GM21447 (cell line): ENCODE results near the gene PCDHB14.

Experiments used
- ATAC-seq: cut with Tn5 transposase; IDR thresholded peaks from one replicate; pipeline ENCODE4 v1.9.1; 2021; ENCODE audit not compliant: unreplicated experiment

Gene PCDHB14

DNA sequence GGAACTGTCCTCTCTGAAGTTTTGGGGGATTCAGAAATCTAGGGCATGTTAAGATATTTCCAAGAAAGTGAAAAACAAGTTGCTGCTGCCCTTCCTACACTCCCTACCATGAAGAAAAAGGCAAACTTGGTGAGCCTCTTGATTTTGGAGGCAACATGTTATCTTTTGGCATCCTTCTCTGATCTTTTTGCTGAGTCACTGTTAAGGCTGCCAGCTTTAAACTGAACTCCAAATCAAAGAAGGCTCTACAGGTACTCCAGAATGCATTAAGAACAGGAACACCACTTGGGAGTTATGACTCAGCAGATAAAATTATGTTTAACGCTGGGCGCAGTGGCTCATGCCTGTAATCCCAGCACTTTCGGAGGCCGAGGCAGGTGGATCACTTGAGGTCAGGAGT is 46.1 kb downstream of the PCDHB14 start:
- ATAC-seq: no peak

DNA sequence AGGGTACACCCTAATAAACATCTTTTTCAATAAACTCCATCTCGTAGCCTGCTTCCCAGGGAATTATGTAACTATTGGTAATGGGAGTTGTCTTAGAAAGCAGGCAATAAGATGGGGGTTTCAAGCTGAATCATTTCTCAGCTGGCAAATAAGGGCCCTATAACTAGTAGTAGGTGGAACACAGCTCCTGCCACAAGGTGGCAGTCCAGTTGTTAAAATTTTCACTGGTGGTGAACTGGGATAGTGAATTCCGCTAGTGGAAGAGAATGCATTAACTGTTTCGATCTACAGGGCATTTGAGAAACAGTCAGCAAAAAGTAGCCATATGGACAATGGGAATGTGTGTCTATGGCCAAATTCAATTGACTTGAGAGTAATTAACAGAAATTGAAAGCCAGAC is 49.8 kb downstream of the PCDHB14 start:
- no peak for ATAC-seq
